Measurements from ENCODE around the gene FAIM.

DNA sequence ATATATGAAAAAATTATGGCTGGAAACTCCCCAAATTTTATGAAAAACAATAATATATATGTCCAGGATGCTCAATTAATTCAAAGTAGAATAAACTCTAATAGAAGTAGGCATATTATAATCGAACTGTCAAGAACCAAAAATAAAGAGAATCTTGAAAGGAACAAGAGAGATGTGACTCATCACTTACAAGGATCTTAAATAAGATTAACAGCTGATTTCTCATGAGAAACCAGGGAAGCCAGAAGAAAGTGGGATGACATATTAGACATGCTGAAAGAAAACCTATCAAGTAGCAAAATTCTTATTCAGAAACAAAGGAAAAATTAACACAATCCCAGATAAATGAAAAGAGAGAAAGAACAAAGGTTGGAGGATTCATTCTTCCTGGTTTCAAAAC lies 66.8 kb downstream of the FAIM start:
- TF ChIP-seq EZH2 (IDR thresholded peaks at IDR 0.05; ENCODE audit: insufficient read depth, poor library complexity, severe bottlenecking) (no peak), EZH2phosphoT487 (IDR thresholded peaks at IDR 0.05; ENCODE audit: insufficient read depth, low read depth) (no peak)

All from GM23248 (cell line).